H1 (cell line): ENCODE data around the gene BNIP1. TPM values are rescaled to one million over a fixed set of nuclear protein-coding genes. Genes with fewer than 3 reads are reported as not detected.

Experiments
- CBX5 ChIP-seq: fragments of 300-800, 300-1000 bp; sonication (generic); IDR thresholded peaks from 2 replicates; pipeline ENCODE4 v1.7.1; 2016; ENCODE audit warnings: antibody characterized with exemption, low read length, low read depth
- HDAC6 ChIP-seq: IDR thresholded peaks from one replicate; pipeline ENCODE4 v1.7.1; 2012; ENCODE audit warnings: low read depth, mild to moderate bottlenecking, inconsistent platforms, low read length, moderate library complexity
- POLR2A ChIP-seq, 2 experiments: IDR thresholded peaks; 1 replicate in 1 of 2; 2 replicates in 1 of 2; pipeline ENCODE4 v1.6.1; 2011; ENCODE audit warnings: low read depth in 2 of 2, low read length in 2 of 2, mild to moderate bottlenecking in 2 of 2; ENCODE audit errors: control extremely low read depth in 1 of 2
- TEAD4 ChIP-seq: IDR thresholded peaks from 2 replicates; pipeline ENCODE4 v1.6.1; 2012; ENCODE audit warnings: low read depth, low read length, inconsistent platforms, mixed read lengths
- polyA plus RNA-seq, 7 experiments: library from polyadenylated mRNA; depleted of rRNA in 3 of 7; stranded (reverse) in 5 of 7; unstranded in 2 of 7; fragments of >200 nt in 5 of 7; fragments of 200-250 nt in 2 of 7; gene quantifications; 1 replicate in 5 of 7; 2 replicates in 1 of 7; 4 replicates in 1 of 7; pipeline versions ENCODE4 v1.2.1 to v1.2.3, GENCODE V29; 2011 to 2013; ENCODE audit warnings: missing spikeins in 2 of 7, mixed read lengths in 2 of 7
- total RNA-seq: library from RNA; stranded (reverse); fragmentation: NEBNext Ultra II Directional; extraction: Animal tissue kit (Norgen Biotek cat#: 25700); gene quantifications from 2 replicates; pipeline ENCODE4 v1.2.1, GENCODE V29; 2021

The BNIP1 gene
- total and polyA plus RNA-seq, 2 of the 8 experiments (the other 6 are each of a cell fraction or from before 2014, with no cell fraction given), result 13.5 to 14.7 TPM

DNA sequence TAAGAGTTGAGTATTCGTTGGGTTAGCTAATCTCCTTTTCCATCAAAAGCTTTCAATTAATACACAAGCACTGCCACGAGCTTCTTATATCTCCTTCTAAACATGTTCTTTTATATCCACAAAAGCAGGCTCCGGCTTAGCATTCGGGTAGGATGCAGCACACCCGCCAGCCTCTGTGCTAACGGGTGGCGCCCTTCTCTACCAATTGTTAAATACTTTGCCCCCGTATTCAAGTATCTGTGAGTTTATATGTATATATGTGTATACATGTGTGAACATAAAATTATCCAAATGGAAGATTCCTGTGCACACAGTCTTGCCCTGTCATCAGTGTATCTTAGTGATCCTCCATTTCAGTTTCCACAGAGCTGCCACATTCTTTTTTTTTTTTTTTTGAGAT lies 27.8 kb downstream of the BNIP1 start (continued):
- TF ChIP-seq HDAC6 (no peak), TEAD4 (no peak), CBX5 (no peak), POLR2A (IDR thresholded peaks at IDR 0.05; ENCODE audit: control extremely low read depth in 1 of 2, low read depth in 2 of 2, low read length in 2 of 2) (no peak)
